IgD-negative memory B cell (primary cell): ENCODE data around the gene SF3A1. TPM values are rescaled to one million over a fixed set of nuclear protein-coding genes. Genes with fewer than 3 reads are reported as not detected.

Experiments
- H3K27ac Mint-ChIP-seq, 3 donors: one replicate each; pipeline ENCODE4 v1.8.0; 2020 to 2022; ENCODE audit warnings: mild to moderate bottlenecking in 3 of 3, mixed read lengths in 3 of 3, moderate library complexity in 1 of 3
- H3K27me3 Mint-ChIP-seq: one replicate; pipeline ENCODE4 v1.8.0; 2021; ENCODE audit warnings: mixed read lengths
- H3K36me3 Mint-ChIP-seq: one replicate; pipeline ENCODE4 v1.8.0; 2020; ENCODE audit warnings: mild to moderate bottlenecking, mixed read lengths
- H3K4me1 Mint-ChIP-seq, 3 donors: one replicate each; pipeline ENCODE4 v1.8.0; 2020 to 2022; ENCODE audit warnings: mixed read lengths in 3 of 3, mild to moderate bottlenecking in 1 of 3
- H3K4me3 Mint-ChIP-seq, 4 donors: one replicate each; pipeline ENCODE4 v1.8.0; 2020 to 2022; ENCODE audit warnings: mild to moderate bottlenecking in 4 of 4, mixed read lengths in 4 of 4, moderate library complexity in 3 of 4
- H3K9me3 Mint-ChIP-seq, 3 donors: one replicate each; pipeline ENCODE4 v1.8.0; 2020 to 2021; ENCODE audit warnings: mixed read lengths in 3 of 3, mild to moderate bottlenecking in 1 of 3
- polyA plus RNA-seq: library from polyadenylated mRNA; unstranded; fragments of 300-500 nt; fragmentation: Illumina TruSeq; gene quantifications from one replicate; pipeline ENCODE4 v1.2.3, GENCODE V29; 2021

SF3A1 gene
- polyA plus RNA-seq, 1 donor from 2014 or later = 120 TPM

- Mint-ChIP-seq H3K27ac (peak overlapping the region in 2 of 3 donors; percentile 87 to 91), H3K27me3 (no peaks in the 10 kb centered on the region), H3K4me3 (peak overlapping the region; percentile 90 to 97 (median 96)), H3K4me1 (peaks cover 10 to 22% (median 20%) of the 10 kb centered on the region in 3 donors), H3K36me3 (no peaks in the 10 kb centered on the region), H3K9me3 (no peaks in the 10 kb centered on the region)
Observed at GRCh38 chr22:30288419-30289140, 68.1 kb downstream of the SF3A1 start.

- Mint-ChIP-seq H3K27ac (peak overlapping the region; percentile 81 to 91 (median 87)), H3K27me3 (no peaks in the 10 kb centered on the region)
Observed at GRCh38 chr22:30287648-30288418, 68.9 kb downstream of the SF3A1 start.

GRCh38 chr22:30286813-30287647 is 69.7 kb downstream of the SF3A1 start:
- Mint-ChIP-seq H3K36me3 (no peaks in the 10 kb centered on the region), H3K4me3 (peak overlapping the region in 2 of 4 donors; percentile 3 to 65), H3K9me3 (no peaks in the 10 kb centered on the region), H3K27ac (peak overlapping the region; percentile 48 to 78 (median 77)), H3K4me1 (peaks cover 10 to 22% (median 20%) of the 10 kb centered on the region in 3 donors), H3K27me3 (no peaks in the 10 kb centered on the region)

More at GRCh38 chr22:30287648-30288418, 68.9 kb downstream of the SF3A1 start:
- Mint-ChIP-seq H3K9me3 (no peaks in the 10 kb centered on the region), H3K4me1 (peaks cover 10 to 22% (median 20%) of the 10 kb centered on the region in 3 donors), H3K4me3 (peak overlapping the region; percentile 86 to 97 (median 91)), H3K36me3 (no peaks in the 10 kb centered on the region)

- no peaks in the 10 kb centered on the region for H3K9me3 Mint-ChIP-seq
- H3K27me3 Mint-ChIP-seq = no peaks in the 10 kb centered on the region
- peaks cover 9 to 22% (median 18%) of the 10 kb centered on the region in 3 donors for H3K4me1 Mint-ChIP-seq
- peak overlapping the region in 1 of 4 donors; percentile 65 for H3K4me3 Mint-ChIP-seq
- H3K27ac Mint-ChIP-seq = peak overlapping the region; percentile 48 to 77 (median 76)
- H3K36me3 Mint-ChIP-seq = no peaks in the 10 kb centered on the region
Observed at GRCh38 chr22:30286331-30286730, 70.4 kb downstream of the SF3A1 start.

GRCh38 chr22:30285846-30286200 is 70.9 kb downstream of the SF3A1 start:
- Mint-ChIP-seq H3K27ac (no peak overlapping the region), H3K4me1 (peaks cover 9 to 22% (median 18%) of the 10 kb centered on the region in 3 donors), H3K27me3 (peaks cover 1% of the 10 kb centered on the region), H3K9me3 (no peaks in the 10 kb centered on the region), H3K4me3 (peak overlapping the region in 1 of 4 donors; percentile 47), H3K36me3 (no peaks in the 10 kb centered on the region)

GRCh38 chr22:30285176-30285845 is 71.4 kb downstream of the SF3A1 start:
- H3K9me3 Mint-ChIP-seq = no peaks in the 10 kb centered on the region
- no peaks in the 10 kb centered on the region for H3K36me3 Mint-ChIP-seq
- peaks cover 1% of the 10 kb centered on the region for H3K27me3 Mint-ChIP-seq
- peaks cover 7 to 18% (median 14%) of the 10 kb centered on the region in 3 donors for H3K4me1 Mint-ChIP-seq
- no peak overlapping the region for H3K27ac Mint-ChIP-seq
- H3K4me3 Mint-ChIP-seq = peak overlapping the region in 1 of 4 donors; percentile 47

GRCh38 chr22:30284666-30285065 is 72.0 kb downstream of the SF3A1 start:
- H3K9me3 Mint-ChIP-seq = no peaks in the 10 kb centered on the region
- H3K27me3 Mint-ChIP-seq = peaks cover 1% of the 10 kb centered on the region
- H3K4me1 Mint-ChIP-seq = peaks cover 7 to 11% (median 11%) of the 10 kb centered on the region in 3 donors
- H3K36me3 Mint-ChIP-seq = no peaks in the 10 kb centered on the region
- H3K4me3 Mint-ChIP-seq = no peak overlapping the region
- H3K27ac Mint-ChIP-seq = no peak overlapping the region

GRCh38 chr22:30284172-30284571 is 72.5 kb downstream of the SF3A1 start:
- Mint-ChIP-seq H3K9me3 (no peaks in the 10 kb centered on the region), H3K36me3 (no peaks in the 10 kb centered on the region), H3K4me3 (no peak overlapping the region), H3K4me1 (peaks cover 7 to 11% (median 10%) of the 10 kb centered on the region in 3 donors), H3K27me3 (peaks cover 2% of the 10 kb centered on the region), H3K27ac (no peak overlapping the region)

- Mint-ChIP-seq H3K4me1 (peaks cover 6 to 9% (median 9%) of the 10 kb centered on the region in 3 donors), H3K36me3 (no peaks in the 10 kb centered on the region), H3K27me3 (peaks cover 10% of the 10 kb centered on the region), H3K9me3 (no peaks in the 10 kb centered on the region), H3K4me3 (no peak overlapping the region), H3K27ac (no peak overlapping the region)
Observed at GRCh38 chr22:30283342-30283741, 73.4 kb downstream of the SF3A1 start.

- Mint-ChIP-seq H3K36me3 (no peaks in the 10 kb centered on the region), H3K4me1 (peaks cover 1 to 3% (median 2%) of the 10 kb centered on the region in 3 donors), H3K9me3 (no peaks in the 10 kb centered on the region), H3K4me3 (no peak overlapping the region), H3K27ac (no peak overlapping the region), H3K27me3 (peaks cover 13% of the 10 kb centered on the region)
Observed at GRCh38 chr22:30282616-30283046, 74.1 kb downstream of the SF3A1 start.

Other genes starting within 250 kb of the SF3A1 start
- gene LIF, start 110.1 kb downstream of the SF3A1 start, polyA plus RNA-seq = not detected
- 0.79 TPM for gene OSM, start 90.0 kb downstream of the SF3A1 start, polyA plus RNA-seq
- gene CASTOR1, start 67.4 kb downstream of the SF3A1 start, polyA plus RNA-seq = 15.7 TPM
- gene TBC1D10A, start 30.0 kb downstream of the SF3A1 start, polyA plus RNA-seq = 44.0 TPM
- 1.6 TPM for gene CCDC157, start 113 bp upstream of the SF3A1 start, polyA plus RNA-seq
- 0.20 TPM for gene RNF215, start 30.5 kb upstream of the SF3A1 start, polyA plus RNA-seq
- gene SEC14L2, start 40.1 kb upstream of the SF3A1 start, polyA plus RNA-seq = 1.1 TPM
- 27.8 TPM for gene MTFP1, start 68.9 kb upstream of the SF3A1 start, polyA plus RNA-seq
- not detected for gene SEC14L3, start 115.1 kb upstream of the SF3A1 start, polyA plus RNA-seq
- not detected for gene SEC14L4, start 148.8 kb upstream of the SF3A1 start, polyA plus RNA-seq
- gene SEC14L6, start 189.8 kb upstream of the SF3A1 start, polyA plus RNA-seq = not detected
- gene GAL3ST1, start 217.8 kb upstream of the SF3A1 start, polyA plus RNA-seq = not detected
- 36.3 TPM for gene PES1, start 235.0 kb upstream of the SF3A1 start, polyA plus RNA-seq